ENCODE measurements around the gene RRBP1. TPM values are rescaled to one million over a fixed set of nuclear protein-coding genes. Genes with fewer than 3 reads are reported as not detected.

The RRBP1 gene
- total RNA-seq, 1 experiment from 2014 or later, result 75.9 TPM

DNA sequence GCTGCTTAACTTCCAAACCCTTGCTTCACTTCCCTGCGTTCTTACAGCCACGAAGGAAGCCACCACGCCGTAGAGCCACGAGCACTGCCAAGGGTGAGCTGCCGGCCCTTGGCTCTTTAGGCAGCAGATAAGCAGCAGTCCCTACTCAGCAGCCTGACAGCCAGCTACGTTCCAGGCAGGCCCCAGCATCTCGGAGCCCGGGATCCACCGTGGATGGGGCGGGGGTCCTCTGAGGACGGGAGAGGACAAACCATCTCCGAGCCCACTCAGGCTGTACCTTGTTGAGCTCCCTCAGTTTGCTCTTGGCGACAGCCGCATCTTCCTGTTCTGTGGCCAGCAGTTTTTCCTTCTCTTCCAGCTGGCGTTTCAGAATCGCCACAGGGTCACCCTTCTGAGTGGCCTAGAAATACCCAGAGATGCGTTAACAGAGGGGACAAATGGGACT lies 40.5 kb downstream of the RRBP1 start:
- no peak for DNase-seq (ENCODE audit: low spot score)
- H3K36me3 ChIP-seq (ENCODE audit: insufficient read depth, low read length, poor library complexity, severe bottlenecking), result peaks cover 6% of the 10 kb centered on the region
- no peak for TF ChIP-seq EZH2 (IDR thresholded peaks at IDR 0.05; ENCODE audit: borderline replicate concordance, low read depth, low read length, poor library complexity, severe bottlenecking)
- TF ChIP-seq, protein P1, sequence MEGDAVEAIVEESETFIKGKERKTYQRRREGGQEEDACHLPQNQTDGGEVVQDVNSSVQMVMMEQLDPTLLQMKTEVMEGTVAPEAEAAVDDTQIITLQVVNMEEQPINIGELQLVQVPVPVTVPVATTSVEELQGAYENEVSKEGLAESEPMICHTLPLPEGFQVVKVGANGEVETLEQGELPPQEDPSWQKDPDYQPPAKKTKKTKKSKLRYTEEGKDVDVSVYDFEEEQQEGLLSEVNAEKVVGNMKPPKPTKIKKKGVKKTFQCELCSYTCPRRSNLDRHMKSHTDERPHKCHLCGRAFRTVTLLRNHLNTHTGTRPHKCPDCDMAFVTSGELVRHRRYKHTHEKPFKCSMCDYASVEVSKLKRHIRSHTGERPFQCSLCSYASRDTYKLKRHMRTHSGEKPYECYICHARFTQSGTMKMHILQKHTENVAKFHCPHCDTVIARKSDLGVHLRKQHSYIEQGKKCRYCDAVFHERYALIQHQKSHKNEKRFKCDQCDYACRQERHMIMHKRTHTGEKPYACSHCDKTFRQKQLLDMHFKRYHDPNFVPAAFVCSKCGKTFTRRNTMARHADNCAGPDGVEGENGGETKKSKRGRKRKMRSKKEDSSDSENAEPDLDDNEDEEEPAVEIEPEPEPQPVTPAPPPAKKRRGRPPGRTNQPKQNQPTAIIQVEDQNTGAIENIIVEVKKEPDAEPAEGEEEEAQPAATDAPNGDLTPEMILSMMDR (conservative IDR thresholded peaks at IDR 0.05; ENCODE audit: low read depth, low read length), result no peak
- H3K4me3 ChIP-seq (ENCODE audit: low read depth, low read length, poor library complexity, severe bottlenecking), result no peak overlapping the region
- CTCF ChIA-PET, result no interaction called here
- H3K27ac ChIP-seq (ENCODE audit: low read depth, low read length, poor library complexity, severe bottlenecking), result no peak overlapping the region
- no TSS peak for BruUV-seq (replicated peaks)
- POLR2A ChIA-PET (ENCODE audit: low non-redundant PET), result interaction anchor here (0.6 kb wide), 1 partner anchor 96 kb away, joined by 4 read pairs; no protein-coding TSS in a partner anchor
- no peaks in the 10 kb centered on the region for H3K9me3 ChIP-seq (ENCODE audit: low read depth, low read length, poor library complexity, severe bottlenecking)
- H3K4me1 ChIP-seq (ENCODE audit: insufficient read depth, low read length, poor library complexity, severe bottlenecking), result peaks cover 7% of the 10 kb centered on the region
- no peaks in the 10 kb centered on the region for H3K27me3 ChIP-seq (replicated peaks; ENCODE audit: insufficient read depth, low read depth, low read length, poor library complexity)
- intact Hi-C loops (cut with micrococcal nuclease; ENCODE audit: unreplicated experiment), result no loop called here

DNA sequence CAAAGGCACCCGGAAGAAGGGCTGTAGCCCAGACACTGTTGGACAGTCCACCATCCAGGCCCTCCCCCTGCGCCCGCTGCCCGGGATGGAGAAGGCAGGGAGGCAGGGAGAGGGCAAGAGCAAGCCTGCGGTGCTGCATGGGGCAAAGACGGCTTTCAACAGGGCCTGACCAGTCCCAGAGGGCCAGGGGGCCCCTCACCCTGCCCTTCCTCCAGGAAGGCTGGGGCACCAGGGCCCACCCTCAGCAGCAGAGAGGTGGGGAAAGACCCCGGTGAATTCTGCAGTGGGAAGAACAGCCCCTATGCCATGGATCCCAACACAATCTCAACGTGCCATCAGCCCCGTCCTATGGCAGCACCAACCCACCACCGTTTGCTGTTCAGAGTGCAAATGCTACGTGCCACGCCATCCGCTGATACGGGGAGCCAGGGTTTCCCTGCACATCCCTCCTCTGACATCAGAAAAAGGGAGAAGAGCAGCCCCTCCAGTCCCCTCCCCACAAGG lies 41.1 kb downstream of the RRBP1 start:
- CTCF ChIA-PET, result no interaction called here
- intact Hi-C loops (cut with micrococcal nuclease; ENCODE audit: unreplicated experiment), result no loop called here

DNA sequence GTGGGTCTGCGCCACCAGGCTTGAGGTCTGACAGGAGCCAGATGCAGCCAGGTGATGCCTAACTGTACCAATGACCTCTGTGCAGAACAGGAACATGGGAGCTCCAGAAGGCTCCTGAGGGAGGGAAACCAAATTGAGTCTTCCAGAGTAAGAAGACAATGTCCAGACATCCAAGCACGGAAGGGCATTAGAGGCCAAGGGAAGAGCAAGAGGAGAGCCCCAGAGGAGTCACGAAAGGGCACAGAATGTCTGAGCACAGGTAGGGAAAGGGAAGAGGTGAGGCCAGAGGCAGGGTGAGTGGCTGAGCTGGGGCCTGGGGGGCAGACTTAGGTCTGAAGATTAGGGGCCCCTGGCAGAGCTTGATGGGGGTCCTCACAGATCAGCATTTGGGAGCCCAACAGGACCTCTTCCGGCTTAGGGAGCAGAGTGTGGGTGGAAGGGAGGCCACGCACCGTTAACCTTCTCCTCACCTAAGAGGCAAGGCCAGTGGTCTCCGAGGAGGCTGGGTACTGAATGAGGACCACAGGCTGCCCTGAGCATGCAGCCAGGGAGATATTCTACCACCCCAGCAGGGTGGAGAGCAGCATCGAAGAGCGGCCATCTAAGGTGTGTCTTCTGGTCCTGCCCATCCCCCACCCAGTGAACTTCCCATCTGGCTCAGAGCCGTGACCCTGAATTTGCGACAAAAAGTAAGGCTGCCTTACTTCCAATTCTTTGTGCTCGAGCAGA lies 41.7 kb downstream of the RRBP1 start:
- TF ChIP-seq EZH2 (IDR thresholded peaks at IDR 0.05; ENCODE audit: borderline replicate concordance, low read depth, low read length, poor library complexity, severe bottlenecking), result no peak
- TF ChIP-seq, protein P1 (conservative IDR thresholded peaks at IDR 0.05; ENCODE audit: low read depth, low read length), result no peak
- CTCF ChIA-PET, result no interaction called here
- Histone ChIP-seq H3K27ac (ENCODE audit: low read depth, low read length, poor library complexity, severe bottlenecking) (no peak overlapping the region), H3K27me3 (replicated peaks; ENCODE audit: insufficient read depth, low read depth, low read length, poor library complexity) (no peaks in the 10 kb centered on the region), H3K4me1 (ENCODE audit: insufficient read depth, low read length, poor library complexity, severe bottlenecking) (no peaks in the 10 kb centered on the region), H3K9me3 (ENCODE audit: low read depth, low read length, poor library complexity, severe bottlenecking) (no peaks in the 10 kb centered on the region), H3K4me3 (ENCODE audit: low read depth, low read length, poor library complexity, severe bottlenecking) (no peak overlapping the region), H3K36me3 (ENCODE audit: insufficient read depth, low read length, poor library complexity, severe bottlenecking) (peaks cover 9% of the 10 kb centered on the region)
- no peak for DNase-seq (ENCODE audit: low spot score)
- POLR2A ChIA-PET (ENCODE audit: low non-redundant PET), result no interaction called here
- no TSS peak for BruUV-seq (replicated peaks)
- intact Hi-C loops (cut with micrococcal nuclease; ENCODE audit: unreplicated experiment), result no loop called here

More for the DNA sequence above, 41.1 kb downstream of the RRBP1 start:
- H3K27me3 ChIP-seq (replicated peaks; ENCODE audit: insufficient read depth, low read depth, low read length, poor library complexity), result no peaks in the 10 kb centered on the region
- no TSS peak for BruUV-seq (replicated peaks)
- peaks cover 2% of the 10 kb centered on the region for H3K4me1 ChIP-seq (ENCODE audit: insufficient read depth, low read length, poor library complexity, severe bottlenecking)
- H3K27ac ChIP-seq (ENCODE audit: low read depth, low read length, poor library complexity, severe bottlenecking), result no peak overlapping the region
- TF ChIP-seq, protein P1 (conservative IDR thresholded peaks at IDR 0.05; ENCODE audit: low read depth, low read length), result no peak
- TF ChIP-seq EZH2 (IDR thresholded peaks at IDR 0.05; ENCODE audit: borderline replicate concordance, low read depth, low read length, poor library complexity, severe bottlenecking), result no peak
- H3K4me3 ChIP-seq (ENCODE audit: low read depth, low read length, poor library complexity, severe bottlenecking), result no peak overlapping the region
- H3K9me3 ChIP-seq (ENCODE audit: low read depth, low read length, poor library complexity, severe bottlenecking), result no peaks in the 10 kb centered on the region
- POLR2A ChIA-PET (ENCODE audit: low non-redundant PET), result no interaction called here
- peaks cover 6% of the 10 kb centered on the region for H3K36me3 ChIP-seq (ENCODE audit: insufficient read depth, low read length, poor library complexity, severe bottlenecking)
- DNase-seq (ENCODE audit: low spot score), result no peak
